ENCODE measurements around the gene STAT1. TPM values are rescaled to one million over a fixed set of nuclear protein-coding genes. Genes with fewer than 3 reads are reported as not detected.
"Not testable (repeated sequence)": the region's sequence is repeated elsewhere in the genome, so short reads cannot be mapped to it uniquely, and the experiment has no call there.

STAT1 gene
- total RNA-seq, 1 donor from 2014 or later, result 12.4 TPM

- Mint-ChIP-seq H3K4me3 (ENCODE audit: unreplicated experiment) (no peak overlapping the region), H3K9me3 (ENCODE audit: unreplicated experiment) (no peaks in the 10 kb centered on the region), H3K4me1 (ENCODE audit: low read depth, unreplicated experiment) (no peaks in the 10 kb centered on the region), H3K27ac (ENCODE audit: unreplicated experiment) (no peak overlapping the region), H3K36me3 (ENCODE audit: unreplicated experiment) (peaks cover 6% of the 10 kb centered on the region), H3K27me3 (ENCODE audit: unreplicated experiment) (no peaks in the 10 kb centered on the region)
- no peak for TF ChIP-seq CTCF (IDR thresholded peaks at IDR 0.05; ENCODE audit: partially characterized antibody, unreplicated experiment)
- no peak for DNase-seq
These were observed 13.9 kb downstream of the STAT1 start for GRCh38 chr2:190999949-191000665.

GRCh38 chr2:190999058-190999457 is 14.9 kb downstream of the STAT1 start:
- H3K4me1 Mint-ChIP-seq (ENCODE audit: low read depth, unreplicated experiment), result no peaks in the 10 kb centered on the region
- no peak overlapping the region for H3K4me3 Mint-ChIP-seq (ENCODE audit: unreplicated experiment)
- no peak for TF ChIP-seq CTCF (IDR thresholded peaks at IDR 0.05; ENCODE audit: partially characterized antibody, unreplicated experiment)
- H3K9me3 Mint-ChIP-seq (ENCODE audit: unreplicated experiment), result no peaks in the 10 kb centered on the region
- peaks cover 8% of the 10 kb centered on the region for H3K36me3 Mint-ChIP-seq (ENCODE audit: unreplicated experiment)
- H3K27ac Mint-ChIP-seq (ENCODE audit: unreplicated experiment), result no peak overlapping the region
- DNase-seq, result no peak
- H3K27me3 Mint-ChIP-seq (ENCODE audit: unreplicated experiment), result no peaks in the 10 kb centered on the region

- Mint-ChIP-seq H3K9me3 (ENCODE audit: unreplicated experiment) (no peaks in the 10 kb centered on the region), H3K27me3 (ENCODE audit: unreplicated experiment) (no peaks in the 10 kb centered on the region), H3K4me1 (ENCODE audit: low read depth, unreplicated experiment) (no peaks in the 10 kb centered on the region), H3K27ac (ENCODE audit: unreplicated experiment) (no peak overlapping the region), H3K4me3 (ENCODE audit: unreplicated experiment) (no peak overlapping the region), H3K36me3 (ENCODE audit: unreplicated experiment) (peaks cover 7% of the 10 kb centered on the region)
- no peak for TF ChIP-seq CTCF (IDR thresholded peaks at IDR 0.05; ENCODE audit: partially characterized antibody, unreplicated experiment)
- DNase-seq, result no peak
These were observed 16.4 kb downstream of the STAT1 start for GRCh38 chr2:190997526-190998113.

- TF ChIP-seq CTCF (IDR thresholded peaks at IDR 0.05; ENCODE audit: partially characterized antibody, unreplicated experiment), result no peak
- Mint-ChIP-seq H3K4me3 (ENCODE audit: unreplicated experiment) (no peak overlapping the region), H3K27ac (ENCODE audit: unreplicated experiment) (no peak overlapping the region), H3K4me1 (ENCODE audit: low read depth, unreplicated experiment) (no peaks in the 10 kb centered on the region), H3K9me3 (ENCODE audit: unreplicated experiment) (no peaks in the 10 kb centered on the region), H3K27me3 (ENCODE audit: unreplicated experiment) (no peaks in the 10 kb centered on the region), H3K36me3 (ENCODE audit: unreplicated experiment) (peaks cover 7% of the 10 kb centered on the region)
- no peak for DNase-seq
These were observed 17.0 kb downstream of the STAT1 start for GRCh38 chr2:190996947-190997346.

GRCh38 chr2:190996338-190996946 is 17.5 kb downstream of the STAT1 start:
- Mint-ChIP-seq H3K27ac (ENCODE audit: unreplicated experiment) (no peak overlapping the region), H3K4me3 (ENCODE audit: unreplicated experiment) (no peak overlapping the region), H3K27me3 (ENCODE audit: unreplicated experiment) (no peaks in the 10 kb centered on the region), H3K36me3 (ENCODE audit: unreplicated experiment) (peaks cover 7% of the 10 kb centered on the region), H3K4me1 (ENCODE audit: low read depth, unreplicated experiment) (no peaks in the 10 kb centered on the region), H3K9me3 (ENCODE audit: unreplicated experiment) (no peaks in the 10 kb centered on the region)
- DNase-seq, result peak; percentile 34
- TF ChIP-seq CTCF (IDR thresholded peaks at IDR 0.05; ENCODE audit: partially characterized antibody, unreplicated experiment), result peak; percentile 51

- DNase-seq; H3K36me3 Mint-ChIP-seq (ENCODE audit: unreplicated experiment); H3K4me1 Mint-ChIP-seq (ENCODE audit: low read depth, unreplicated experiment); H3K27ac Mint-ChIP-seq (ENCODE audit: unreplicated experiment); H3K4me3 Mint-ChIP-seq (ENCODE audit: unreplicated experiment); H3K27me3 Mint-ChIP-seq (ENCODE audit: unreplicated experiment); H3K9me3 Mint-ChIP-seq (ENCODE audit: unreplicated experiment): not testable (repeated sequence)
These were observed 18.7 kb downstream of the STAT1 start for GRCh38 chr2:190995315-190995714.
